ENCODE measurements around the gene APOM. TPM values are rescaled to one million over a fixed set of nuclear protein-coding genes. Genes with fewer than 3 reads are reported as not detected.

APOM gene
- total RNA-seq, 1 experiment from 2014 or later, result 3.9 TPM

GRCh38 chr6:31680226-31681134 is 24.8 kb downstream of the APOM start, which contains the start of gene LY6G5C:
LY6G5C (minus strand) TSS chr6:31681067; CDS start chr6:31680373, 694 bp downstream.
- DNase-seq (ENCODE audit: low read depth), result peak; percentile 90

GRCh38 chr6:31681135-31681671 is 25.5 kb downstream of the APOM start:
- DNase-seq (ENCODE audit: low read depth), result peak; percentile 40

- no peak for DNase-seq (ENCODE audit: low read depth)
Observed at GRCh38 chr6:31683591-31683990, 27.9 kb downstream of the APOM start.

GRCh38 chr6:31686483-31686882 is 30.8 kb downstream of the APOM start:
- no peak for DNase-seq (ENCODE audit: low read depth)

- peak; percentile 48 for DNase-seq (ENCODE audit: low read depth)
Observed at GRCh38 chr6:31687321-31687720, 31.6 kb downstream of the APOM start.

- DNase-seq (ENCODE audit: low read depth), result no peak
Observed at GRCh38 chr6:31687860-31688693, 32.4 kb downstream of the APOM start.

- DNase-seq (ENCODE audit: low read depth), result no peak
Observed at GRCh38 chr6:31689249-31690110, 33.8 kb downstream of the APOM start.

GRCh38 chr6:31690231-31691077 is 34.8 kb downstream of the APOM start:
- no peak for DNase-seq (ENCODE audit: low read depth)

GRCh38 chr6:31691078-31691463 is 35.4 kb downstream of the APOM start:
- DNase-seq (ENCODE audit: low read depth), result no peak

- no peak for DNase-seq (ENCODE audit: low read depth)
Observed at GRCh38 chr6:31691564-31692108, 35.9 kb downstream of the APOM start.

- DNase-seq (ENCODE audit: low read depth), result no peak
Observed at GRCh38 chr6:31692353-31692752, 36.7 kb downstream of the APOM start.

- DNase-seq (ENCODE audit: low read depth), result no peak
Observed at GRCh38 chr6:31692886-31693285, 37.2 kb downstream of the APOM start.

- DNase-seq (ENCODE audit: low read depth), result no peak
Observed at GRCh38 chr6:31693535-31693934, 37.8 kb downstream of the APOM start.

- DNase-seq (ENCODE audit: low read depth), result no peak
Observed at GRCh38 chr6:31697555-31697954, 41.9 kb downstream of the APOM start.

- no peak for DNase-seq (ENCODE audit: low read depth)
Observed at GRCh38 chr6:31700740-31701401, 45.2 kb downstream of the APOM start.

- DNase-seq (ENCODE audit: low read depth), result peak; percentile 63
Observed at GRCh38 chr6:31701666-31702404, 46.1 kb downstream of the APOM start.

GRCh38 chr6:31702405-31702818 is 46.7 kb downstream of the APOM start:
- DNase-seq (ENCODE audit: low read depth), result no peak
